ENCODE data around the gene TCF4. TPM values are rescaled to one million over a fixed set of nuclear protein-coding genes. Genes with fewer than 3 reads are reported as not detected.
A peak's percentile ranks its signal among the peaks of the same experiment; 100 is the strongest.

TCF4 gene
- total RNA-seq, 1 experiment from 2014 or later = 38.0 TPM

DNA sequence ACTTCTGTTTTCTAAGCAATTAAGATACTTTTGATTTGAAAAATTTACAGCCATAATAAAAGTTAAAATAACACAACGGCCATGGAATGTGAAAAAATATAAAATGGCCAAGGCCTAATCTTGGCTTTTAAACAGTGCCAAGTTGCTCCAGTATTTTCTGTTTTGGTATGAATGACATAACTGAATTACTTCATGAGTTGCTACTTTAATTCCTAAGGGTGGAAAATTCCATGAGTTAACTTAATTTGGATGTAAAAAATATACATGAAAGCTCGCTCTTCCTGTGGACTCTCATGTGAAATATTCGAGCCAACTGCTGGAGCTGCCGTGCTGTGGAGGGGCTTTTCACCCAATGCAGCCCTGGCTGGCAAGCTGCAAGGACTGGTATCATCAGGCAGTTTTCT is 342.8 kb downstream of the TCF4 start:
- Histone ChIP-seq H3K27me3 (ENCODE audit: control insufficient read depth, insufficient read depth, low read length) (no peaks in the 10 kb centered on the region), H3K36me3 (replicated peaks; ENCODE audit: control insufficient read depth, insufficient read depth, low read length) (no peaks in the 10 kb centered on the region), H3K4me3 (ENCODE audit: insufficient read depth, low read depth, low read length) (no peak overlapping the region)
- DNase-seq = no peak

DNA sequence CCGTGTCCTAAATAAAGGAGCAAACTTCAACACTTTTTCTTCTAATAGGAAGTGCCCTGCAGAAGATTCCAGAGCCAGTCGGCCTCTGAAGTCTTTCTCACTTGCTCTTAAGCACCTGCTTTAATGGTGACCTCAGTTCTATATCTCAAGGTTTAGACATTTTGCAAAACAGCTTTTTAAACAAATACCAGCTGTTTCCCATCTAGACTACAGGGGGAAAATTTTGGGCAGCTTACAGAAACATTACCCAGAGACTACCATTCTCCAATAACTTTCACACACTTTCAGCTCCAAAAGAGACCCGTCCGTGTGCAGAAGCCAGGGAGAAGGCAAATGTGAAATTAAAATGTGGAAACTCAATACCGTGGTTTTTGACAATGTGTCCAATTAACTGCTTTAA is 343.4 kb downstream of the TCF4 start:
- Histone ChIP-seq H3K4me3 (ENCODE audit: insufficient read depth, low read depth, low read length) (no peak overlapping the region), H3K27me3 (ENCODE audit: control insufficient read depth, insufficient read depth, low read length) (no peaks in the 10 kb centered on the region), H3K36me3 (replicated peaks; ENCODE audit: control insufficient read depth, insufficient read depth, low read length) (no peaks in the 10 kb centered on the region)
- no peak for DNase-seq

DNA sequence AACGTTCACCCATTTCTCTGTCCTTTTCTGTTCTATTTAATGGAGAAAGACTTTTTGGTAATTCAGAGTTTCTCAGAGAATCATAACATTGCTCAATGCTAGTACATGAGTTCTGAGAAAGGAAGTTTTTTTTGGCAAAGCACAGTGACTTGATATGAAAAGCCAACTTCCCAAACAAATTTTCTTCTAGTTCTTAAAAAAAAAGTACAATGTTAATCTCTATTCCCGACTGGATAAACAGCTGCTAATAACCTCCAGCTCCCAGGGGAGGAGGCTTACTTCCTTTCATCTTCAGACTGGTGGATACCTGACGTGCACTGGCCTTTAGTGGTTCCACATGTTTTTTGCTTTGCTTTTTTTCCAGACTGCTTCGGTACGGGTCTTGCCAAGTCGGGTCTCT is 344.1 kb downstream of the TCF4 start:
- no peaks in the 10 kb centered on the region for H3K36me3 ChIP-seq (replicated peaks; ENCODE audit: control insufficient read depth, insufficient read depth, low read length)
- no peaks in the 10 kb centered on the region for H3K27me3 ChIP-seq (ENCODE audit: control insufficient read depth, insufficient read depth, low read length)
- H3K4me3 ChIP-seq (ENCODE audit: insufficient read depth, low read depth, low read length) = no peak overlapping the region
- DNase-seq = no peak

DNA sequence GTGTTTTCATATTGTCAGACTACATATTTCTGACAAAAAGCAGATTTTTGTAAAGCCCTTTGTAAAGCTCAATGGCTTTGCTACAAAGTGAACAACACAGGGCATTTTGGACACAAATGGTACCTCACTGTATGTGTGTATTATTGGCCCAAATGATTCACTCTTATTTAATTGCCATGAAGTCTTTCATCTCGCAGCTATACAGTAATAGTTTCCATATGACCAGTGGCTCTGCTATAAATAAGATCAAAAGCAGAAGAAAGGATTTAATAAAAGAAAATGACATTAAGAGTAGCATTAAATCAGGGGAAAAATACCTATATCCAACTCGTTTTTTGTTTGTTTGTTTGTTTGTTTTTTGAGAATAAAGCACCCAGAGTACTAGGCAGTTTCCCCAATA is 344.7 kb downstream of the TCF4 start:
- no peaks in the 10 kb centered on the region for H3K36me3 ChIP-seq (replicated peaks; ENCODE audit: control insufficient read depth, insufficient read depth, low read length)
- no peak for DNase-seq

DNA sequence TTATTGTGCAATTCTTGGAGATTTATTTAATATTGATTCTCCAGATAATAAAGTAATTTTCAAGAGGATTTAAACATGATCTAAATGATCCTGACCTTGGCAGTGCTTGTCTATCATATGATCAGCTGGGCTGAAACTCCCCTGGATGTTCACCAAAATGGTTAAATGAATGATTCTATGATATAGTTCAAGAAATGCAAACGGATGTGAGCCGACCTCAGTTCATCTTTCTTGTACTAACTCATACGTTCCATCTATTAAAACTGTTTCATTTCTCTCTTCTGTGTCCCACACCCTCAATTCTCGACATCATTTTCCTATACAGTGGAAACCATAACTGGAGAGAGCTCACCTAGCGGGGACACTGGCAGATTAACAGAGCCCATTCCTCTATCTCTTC is 347.0 kb downstream of the TCF4 start:
- no peak overlapping the region for H3K4me3 ChIP-seq (ENCODE audit: insufficient read depth, low read depth, low read length)
- H3K36me3 ChIP-seq (replicated peaks; ENCODE audit: control insufficient read depth, insufficient read depth, low read length) = no peaks in the 10 kb centered on the region
- no peak for DNase-seq
- H3K27me3 ChIP-seq (ENCODE audit: control insufficient read depth, insufficient read depth, low read length) = no peaks in the 10 kb centered on the region

More for the DNA sequence above, 344.7 kb downstream of the TCF4 start:
- no peak overlapping the region for H3K4me3 ChIP-seq (ENCODE audit: insufficient read depth, low read depth, low read length)
- no peaks in the 10 kb centered on the region for H3K27me3 ChIP-seq (ENCODE audit: control insufficient read depth, insufficient read depth, low read length)

GRCh38 chr18:55239740-55240139 is 348.3 kb downstream of the TCF4 start:
- H3K36me3 ChIP-seq (replicated peaks; ENCODE audit: control insufficient read depth, insufficient read depth, low read length) = no peaks in the 10 kb centered on the region
- DNase-seq = no peak
- H3K27me3 ChIP-seq (ENCODE audit: control insufficient read depth, insufficient read depth, low read length) = no peaks in the 10 kb centered on the region
- H3K4me3 ChIP-seq (ENCODE audit: insufficient read depth, low read depth, low read length) = no peak overlapping the region

DNA sequence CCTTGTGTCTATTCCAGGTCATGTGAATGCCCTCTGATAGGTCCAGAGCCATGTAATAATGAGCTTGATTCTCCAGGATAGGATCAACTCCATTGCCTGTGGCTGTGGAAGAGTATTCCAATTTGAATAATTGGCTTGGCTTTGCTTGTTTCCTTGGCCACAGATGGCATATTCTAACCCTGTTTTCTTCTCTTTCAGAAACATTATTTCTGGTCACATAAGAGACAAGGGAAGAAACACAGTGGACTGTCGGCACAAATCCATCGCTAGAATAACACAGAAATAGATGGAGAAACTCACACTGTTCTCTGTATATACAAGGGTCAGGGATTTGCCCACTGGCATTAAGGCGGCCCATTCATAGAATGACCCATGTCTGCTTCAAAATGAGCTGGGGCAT is 350.3 kb downstream of the TCF4 start:
- Histone ChIP-seq H3K27me3 (ENCODE audit: control insufficient read depth, insufficient read depth, low read length) (no peaks in the 10 kb centered on the region), H3K4me3 (ENCODE audit: insufficient read depth, low read depth, low read length) (no peak overlapping the region), H3K36me3 (replicated peaks; ENCODE audit: control insufficient read depth, insufficient read depth, low read length) (peaks cover 4% of the 10 kb centered on the region)
- DNase-seq = no peak

DNA sequence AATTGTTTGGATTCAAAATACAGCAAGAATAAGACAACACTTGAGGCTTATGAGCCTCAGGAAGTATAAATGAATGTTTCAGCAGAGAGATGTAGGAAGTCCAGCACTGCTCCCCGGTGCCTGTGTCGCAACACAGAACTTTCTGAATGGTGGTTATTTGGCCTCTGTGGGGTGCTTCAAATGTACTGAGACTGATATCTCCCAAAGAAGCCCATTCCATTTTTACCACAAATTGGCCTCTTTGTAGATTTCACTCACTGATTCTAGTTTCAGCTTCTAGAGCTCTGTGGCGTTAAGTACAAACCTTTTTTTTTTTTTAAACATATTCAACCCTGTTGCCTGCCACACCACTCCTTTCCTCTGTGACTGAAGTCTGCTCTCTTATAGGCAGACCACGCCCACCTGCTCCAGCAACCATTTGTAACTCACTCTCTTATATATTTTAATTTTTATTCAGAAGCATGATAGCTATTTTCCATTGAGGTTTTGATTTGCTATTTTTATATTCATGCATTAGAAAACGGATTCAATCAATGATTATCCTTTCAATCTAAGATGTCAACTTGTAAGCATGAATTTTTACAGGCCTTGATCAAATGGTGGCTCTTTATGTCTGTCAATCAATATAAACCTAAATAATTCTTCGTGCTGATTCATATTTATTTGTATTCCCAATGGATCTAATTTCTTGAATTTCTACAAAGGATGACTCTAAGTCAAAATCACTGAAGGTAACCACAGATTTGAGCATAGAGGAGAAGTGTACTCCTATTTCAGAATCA is 351.7 kb downstream of the TCF4 start:
- Histone ChIP-seq H3K27me3 (ENCODE audit: control insufficient read depth, insufficient read depth, low read length) (no peaks in the 10 kb centered on the region), H3K36me3 (replicated peaks; ENCODE audit: control insufficient read depth, insufficient read depth, low read length) (peaks cover 6% of the 10 kb centered on the region), H3K4me3 (ENCODE audit: insufficient read depth, low read depth, low read length) (no peak overlapping the region)
- DNase-seq = no peak

DNA sequence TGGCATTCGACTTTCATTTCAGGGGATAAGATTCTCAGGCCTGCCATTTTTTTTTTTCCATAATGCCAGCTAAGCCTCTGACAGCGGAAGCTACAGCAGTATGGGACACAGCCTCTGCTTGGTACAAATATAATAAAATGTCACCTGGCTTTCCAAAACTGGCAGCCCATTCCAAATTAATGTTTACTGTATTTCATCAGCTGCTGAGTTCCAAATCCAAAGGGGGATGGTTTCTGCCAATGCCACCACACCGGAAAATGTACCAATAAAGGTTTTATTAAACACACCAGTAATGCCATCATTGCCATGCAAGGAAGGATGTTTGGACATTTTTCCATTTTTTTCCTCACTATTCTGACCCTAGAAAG is 352.9 kb downstream of the TCF4 start:
- DNase-seq = no peak
- no peaks in the 10 kb centered on the region for H3K27me3 ChIP-seq (ENCODE audit: control insufficient read depth, insufficient read depth, low read length)
- H3K36me3 ChIP-seq (replicated peaks; ENCODE audit: control insufficient read depth, insufficient read depth, low read length) = peaks cover 6% of the 10 kb centered on the region
- H3K4me3 ChIP-seq (ENCODE audit: insufficient read depth, low read depth, low read length) = no peak overlapping the region

DNA sequence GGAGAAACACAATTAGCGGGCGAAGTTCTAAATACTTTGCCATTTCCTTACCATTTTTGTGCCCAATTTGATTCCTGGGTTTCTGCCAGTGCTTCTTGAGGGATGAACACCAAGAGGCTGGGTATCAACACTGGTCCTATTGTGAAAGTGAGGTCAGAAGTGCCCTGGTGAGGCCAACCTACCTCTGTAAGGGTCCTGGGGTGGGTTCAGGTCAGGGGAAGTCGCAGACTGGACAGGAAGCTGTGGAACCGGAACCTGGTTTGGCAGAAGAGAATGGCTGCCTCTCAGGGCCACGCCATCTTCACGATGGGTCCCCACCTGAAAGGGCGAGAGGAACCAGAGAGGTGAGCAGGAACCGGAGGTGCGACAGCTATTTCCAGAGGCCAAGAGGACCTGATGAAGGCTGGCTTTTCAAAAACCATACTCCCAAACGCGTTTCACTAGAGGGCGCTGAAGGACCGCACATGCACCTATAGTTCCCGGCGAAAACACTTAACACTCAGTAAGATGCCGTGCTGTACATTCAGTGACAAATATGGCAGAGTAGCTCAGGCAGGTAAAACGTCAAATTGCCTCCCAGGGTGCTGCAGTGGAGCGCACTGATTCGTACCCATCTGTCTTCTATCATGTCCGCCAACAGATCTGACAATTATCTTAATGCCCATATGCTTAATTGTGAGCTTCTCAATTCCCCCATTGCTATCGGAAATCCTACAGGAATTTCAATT is 353.5 kb downstream of the TCF4 start:
- peak; percentile 51 for DNase-seq
- Histone ChIP-seq H3K4me3 (ENCODE audit: insufficient read depth, low read depth, low read length) (no peak overlapping the region), H3K27me3 (ENCODE audit: control insufficient read depth, insufficient read depth, low read length) (no peaks in the 10 kb centered on the region), H3K36me3 (replicated peaks; ENCODE audit: control insufficient read depth, insufficient read depth, low read length) (peaks cover 6% of the 10 kb centered on the region)

DNA sequence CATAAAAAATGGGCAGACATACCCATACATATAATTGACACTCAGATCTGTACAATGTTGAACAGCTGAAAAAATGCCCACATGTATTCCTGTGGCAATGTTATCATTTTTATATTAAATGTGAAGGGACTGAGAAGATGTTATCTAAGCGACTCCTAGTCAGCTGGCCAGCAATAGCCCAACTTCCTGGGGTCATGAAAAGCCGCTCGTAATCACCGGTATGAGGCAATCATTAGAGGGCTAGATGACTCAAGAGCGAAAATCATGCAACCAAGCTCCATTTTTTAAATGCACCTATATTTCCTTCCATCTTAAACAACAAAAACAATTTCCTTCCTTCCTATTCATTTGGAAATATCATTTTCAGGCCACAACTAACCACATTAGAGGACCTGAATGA is 354.1 kb downstream of the TCF4 start:
- Histone ChIP-seq H3K4me3 (ENCODE audit: insufficient read depth, low read depth, low read length) (no peak overlapping the region), H3K36me3 (replicated peaks; ENCODE audit: control insufficient read depth, insufficient read depth, low read length) (peaks cover 6% of the 10 kb centered on the region), H3K27me3 (ENCODE audit: control insufficient read depth, insufficient read depth, low read length) (no peaks in the 10 kb centered on the region)
- no peak for DNase-seq

DNA sequence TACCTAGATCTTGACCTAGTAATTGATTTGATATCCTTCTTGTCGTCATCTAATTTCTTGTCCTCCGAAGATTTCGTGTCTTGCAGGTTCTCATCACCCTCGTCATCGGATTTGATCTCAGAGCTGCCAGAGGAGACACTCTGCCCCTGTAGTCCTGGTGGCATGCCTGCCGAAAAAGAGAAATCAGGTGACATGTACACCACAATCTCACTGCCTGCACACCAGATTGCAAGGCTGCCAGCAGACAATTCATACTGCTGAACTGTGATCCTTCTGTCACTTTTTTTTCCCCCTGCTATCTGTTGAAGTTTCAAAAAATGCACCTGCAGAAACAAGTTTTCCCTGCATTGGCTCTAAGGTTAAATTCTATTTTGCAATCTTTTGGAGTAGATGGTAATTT is 355.5 kb downstream of the TCF4 start:
- Histone ChIP-seq H3K36me3 (replicated peaks; ENCODE audit: control insufficient read depth, insufficient read depth, low read length) (peaks cover 10% of the 10 kb centered on the region), H3K27me3 (ENCODE audit: control insufficient read depth, insufficient read depth, low read length) (no peaks in the 10 kb centered on the region), H3K4me3 (ENCODE audit: insufficient read depth, low read depth, low read length) (no peak overlapping the region)
- DNase-seq = no peak

- no peak overlapping the region for H3K4me3 ChIP-seq (ENCODE audit: insufficient read depth, low read depth, low read length)
- no peaks in the 10 kb centered on the region for H3K27me3 ChIP-seq (ENCODE audit: control insufficient read depth, insufficient read depth, low read length)
- no peak for DNase-seq
- peaks cover 10% of the 10 kb centered on the region for H3K36me3 ChIP-seq (replicated peaks; ENCODE audit: control insufficient read depth, insufficient read depth, low read length)
Observed at GRCh38 chr18:55229682-55230081, 358.3 kb downstream of the TCF4 start.

- no peak for DNase-seq
- peaks cover 7% of the 10 kb centered on the region for H3K36me3 ChIP-seq (replicated peaks; ENCODE audit: control insufficient read depth, insufficient read depth, low read length)
- H3K4me3 ChIP-seq (ENCODE audit: insufficient read depth, low read depth, low read length) = no peak overlapping the region
- no peaks in the 10 kb centered on the region for H3K27me3 ChIP-seq (ENCODE audit: control insufficient read depth, insufficient read depth, low read length)
Observed at GRCh38 chr18:55228707-55229106, 359.3 kb downstream of the TCF4 start.

GRCh38 chr18:55228191-55228590 is 359.8 kb downstream of the TCF4 start:
- H3K4me3 ChIP-seq (ENCODE audit: insufficient read depth, low read depth, low read length) = no peak overlapping the region
- H3K36me3 ChIP-seq (replicated peaks; ENCODE audit: control insufficient read depth, insufficient read depth, low read length) = peaks cover 7% of the 10 kb centered on the region
- DNase-seq = peak; percentile 10
- H3K27me3 ChIP-seq (ENCODE audit: control insufficient read depth, insufficient read depth, low read length) = no peaks in the 10 kb centered on the region
